ENCODE data around the gene RIN3.

RIN3 gene

GRCh38 chr14:92714739-92715307 is 201.2 kb downstream of the RIN3 start:
- peak; percentile 68 for DNase-seq (ENCODE audit: low spot score)

GRCh38 chr14:92716131-92716530 is 202.6 kb downstream of the RIN3 start:
- no peak for DNase-seq (ENCODE audit: low spot score)

- DNase-seq (ENCODE audit: low spot score) = no peak
Measured at GRCh38 chr14:92717571-92718042, 204.0 kb downstream of the RIN3 start.

DNA sequence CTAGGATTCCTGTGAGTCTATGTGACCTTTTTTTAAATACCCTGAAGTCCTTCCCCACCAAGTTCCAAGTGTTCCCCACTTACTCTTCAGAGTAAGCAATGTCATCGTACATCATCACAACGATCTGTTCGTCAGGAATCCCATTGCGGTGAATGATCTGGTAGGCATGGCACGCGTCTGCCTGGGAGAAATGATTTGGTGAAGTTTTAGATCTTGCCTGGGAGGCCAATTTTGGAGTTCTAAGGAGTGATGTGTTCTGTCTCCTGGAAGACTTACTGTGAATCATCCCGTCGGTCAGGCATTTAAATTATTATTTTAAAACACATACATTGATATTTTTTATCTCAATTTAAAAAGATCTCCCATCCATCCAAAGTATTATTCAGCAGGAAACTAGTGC is 205.1 kb downstream of the RIN3 start:
- no peak for DNase-seq (ENCODE audit: low spot score)

DNA sequence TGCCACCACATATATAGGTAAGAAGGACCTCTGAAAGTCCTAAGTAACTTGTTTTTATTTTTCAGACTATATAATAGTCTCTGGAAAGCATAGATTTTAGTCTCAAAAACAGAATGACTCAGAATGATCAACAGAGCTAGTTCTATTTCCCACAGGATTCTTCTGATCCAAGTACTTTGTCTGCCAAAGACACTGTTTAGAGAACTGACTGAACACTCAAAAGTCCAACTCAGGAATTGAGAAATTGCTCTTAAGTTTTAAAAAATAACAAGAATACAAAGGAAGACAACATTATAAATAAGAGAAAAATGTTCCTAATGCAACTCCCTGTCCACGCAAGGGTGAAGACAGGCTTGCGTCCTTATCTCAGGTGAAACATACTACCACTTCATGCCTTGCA is 205.8 kb downstream of the RIN3 start:
- DNase-seq (ENCODE audit: low spot score) = no peak

DNA sequence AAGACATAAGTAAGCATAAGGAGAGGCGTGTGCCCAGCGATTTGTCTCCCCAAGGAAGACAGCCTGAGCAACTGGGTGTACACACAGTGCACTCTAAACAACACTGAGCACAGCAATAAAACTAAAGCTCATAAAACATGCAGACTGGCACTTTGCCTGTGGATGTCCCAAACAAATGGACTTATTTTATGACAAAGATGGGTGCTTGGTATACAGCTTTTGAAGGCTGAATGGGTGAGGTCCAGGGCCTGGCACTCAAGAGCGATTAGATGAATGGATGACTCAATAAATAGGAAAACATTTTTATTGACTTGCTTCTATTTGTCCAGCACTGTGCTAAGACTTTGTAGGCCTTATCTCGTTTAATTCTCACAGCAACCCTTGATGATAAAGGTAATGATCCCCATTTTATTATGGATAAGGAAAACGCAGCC is 206.3 kb downstream of the RIN3 start:
- DNase-seq (ENCODE audit: low spot score) = no peak

GRCh38 chr14:92724516-92725340 is 211.1 kb downstream of the RIN3 start:
- no peak for DNase-seq (ENCODE audit: low spot score)

- DNase-seq (ENCODE audit: low spot score) = peak; percentile 35
Measured at GRCh38 chr14:92726135-92726932, 212.8 kb downstream of the RIN3 start.

- DNase-seq (ENCODE audit: low spot score) = no peak
Measured at GRCh38 chr14:92726933-92727262, 213.3 kb downstream of the RIN3 start.

DNA sequence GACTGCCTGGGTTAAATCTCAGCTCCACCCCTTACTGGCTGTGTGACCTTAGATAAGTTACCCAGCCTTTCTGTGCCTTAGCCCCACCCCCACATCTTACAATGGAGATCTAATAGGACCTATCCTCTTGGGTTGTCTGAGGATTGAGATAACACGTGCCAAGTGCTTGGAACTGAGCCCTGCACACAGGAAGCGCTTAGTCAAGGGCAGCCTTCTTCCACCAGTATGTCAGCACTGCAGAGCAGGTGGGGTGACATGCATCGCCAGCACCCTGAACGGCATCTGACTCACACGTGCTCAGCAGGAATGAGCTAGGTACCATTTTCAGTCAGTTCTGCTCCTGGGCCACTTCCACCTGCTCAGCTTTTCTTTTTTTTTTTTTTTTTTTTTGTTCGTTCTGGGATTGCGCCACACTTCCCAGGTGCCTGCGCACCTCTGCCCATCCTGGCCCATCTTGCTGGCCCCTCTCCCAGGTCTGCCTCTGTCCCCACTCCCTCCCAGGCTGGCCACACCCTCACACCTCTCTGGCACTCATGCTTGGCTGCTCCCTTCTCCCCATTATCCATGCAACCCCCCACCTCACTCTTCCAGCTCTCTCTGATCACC is 215.3 kb downstream of the RIN3 start:
- DNase-seq (ENCODE audit: low spot score) = peak; percentile 35

DNA sequence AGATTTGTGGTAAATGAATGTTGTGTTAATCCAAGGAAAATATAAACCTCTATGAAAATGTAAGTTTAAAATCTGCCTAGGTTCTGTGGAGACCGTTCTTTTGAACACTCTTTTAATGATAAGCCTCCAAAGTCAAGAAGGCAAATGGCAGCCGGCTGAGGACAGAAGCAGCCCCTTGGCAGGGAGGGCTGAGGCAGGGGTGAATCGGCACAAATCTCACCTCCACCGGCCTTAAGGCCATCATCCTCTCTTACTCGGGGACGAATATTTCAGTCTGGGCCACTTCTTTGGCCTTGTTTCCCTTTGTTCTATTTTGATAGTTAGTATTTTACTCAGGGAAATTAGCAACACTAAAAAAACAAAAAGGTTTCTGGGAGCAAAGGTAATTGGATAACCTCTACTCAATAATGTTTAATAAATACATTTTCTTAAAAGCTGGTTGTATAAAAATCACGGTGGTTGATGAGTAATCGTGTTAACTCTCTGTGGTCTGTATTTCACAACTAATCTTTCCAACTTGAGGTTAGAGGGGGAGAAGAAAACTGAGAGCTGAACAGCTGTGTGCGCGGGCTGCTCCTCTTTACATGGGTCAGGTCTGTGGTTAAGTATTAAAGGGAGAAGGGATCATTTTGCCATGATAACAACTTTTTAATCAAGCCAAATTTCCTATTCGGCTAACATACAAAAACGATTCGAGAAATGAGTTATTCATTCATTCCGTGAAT is 216.2 kb downstream of the RIN3 start:
- DNase-seq (ENCODE audit: low spot score) = no peak

- no peak for DNase-seq (ENCODE audit: low spot score)
Measured at GRCh38 chr14:92731622-92732115, 218.1 kb downstream of the RIN3 start.

- no peak for DNase-seq (ENCODE audit: low spot score)
Measured at GRCh38 chr14:92733007-92733406, 219.4 kb downstream of the RIN3 start.

DNA sequence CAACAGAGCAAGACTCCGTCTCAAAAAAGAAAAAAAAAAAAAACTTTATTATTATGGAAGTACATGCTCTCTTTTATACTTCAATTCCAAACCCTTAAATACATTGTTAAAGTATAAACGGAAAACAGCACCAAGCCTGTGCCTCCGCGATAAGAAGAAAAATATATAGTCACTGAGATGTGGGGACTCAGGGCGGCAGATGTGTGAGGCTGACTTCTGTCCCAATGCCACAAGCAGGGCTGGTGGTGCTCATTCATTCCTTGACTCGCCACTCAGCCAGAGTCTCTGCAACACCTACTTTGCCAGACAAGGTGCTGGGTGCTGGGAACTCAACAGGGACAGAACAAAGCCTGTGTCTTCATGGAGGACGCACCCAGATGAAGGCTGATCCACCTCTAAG is 221.0 kb downstream of the RIN3 start:
- DNase-seq (ENCODE audit: low spot score) = no peak

DNA sequence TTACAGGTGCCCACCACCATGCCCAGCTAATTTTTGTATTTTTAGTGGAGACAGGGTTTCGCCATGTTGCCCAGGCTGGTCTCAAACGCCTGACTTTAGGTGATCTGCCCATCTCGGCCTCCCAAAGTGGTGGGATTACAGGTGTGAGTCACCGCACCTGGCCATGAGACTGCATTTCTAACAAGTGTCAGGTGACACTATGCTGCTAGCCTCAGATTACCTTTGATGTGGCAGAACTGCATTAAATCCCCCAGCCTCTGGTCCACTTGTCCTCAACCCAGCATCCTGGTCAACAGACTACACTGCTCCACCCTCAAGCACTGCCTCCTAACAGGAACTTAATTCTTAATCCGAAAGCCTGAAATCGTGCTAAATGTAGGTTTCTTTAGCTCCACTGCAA is 221.8 kb downstream of the RIN3 start:
- no peak for DNase-seq (ENCODE audit: low spot score)

GRCh38 chr14:92737206-92737605 is 223.6 kb downstream of the RIN3 start:
- DNase-seq (ENCODE audit: low spot score) = no peak

GRCh38 chr14:92737619-92738188 is 224.1 kb downstream of the RIN3 start:
- no peak for DNase-seq (ENCODE audit: low spot score)
